Vagina (tissue), 2 donors: ENCODE data around the gene LRMDA. TPM values are rescaled to one million over a fixed set of nuclear protein-coding genes. Genes with fewer than 3 reads are reported as not detected.

Source experiments
- DNase-seq, 2 donors: peaks; one replicate each; pipeline ENCODE4 v3.0.0-alpha.2; 2017; ENCODE audit errors: extremely low spot score in 2 of 2
- H3K27ac ChIP-seq: fragments of 200-600 bp; sonication (generic); one replicate; pipeline ENCODE4 v1.5.1; 2019
- H3K27me3 ChIP-seq: fragments of 200-600 bp; sonication (generic); one replicate; pipeline ENCODE4 v1.5.1; 2019
- H3K36me3 ChIP-seq, 2 donors: fragments of 200-600 bp; sonication (generic); one replicate each; pipeline ENCODE4 v1.5.1; 2017 to 2019
- H3K4me1 ChIP-seq: fragments of 200-600 bp; sonication (generic); one replicate; pipeline ENCODE4 v1.5.1; 2019
- H3K4me3 ChIP-seq, 2 donors: fragments of 200-600 bp; sonication (generic); 1 replicate in 1 of 2; 2 replicates in 1 of 2; pipeline ENCODE4 v1.5.1; 2016 to 2019
- H3K9me3 ChIP-seq: fragments of 200-600 bp; sonication (generic); one replicate; pipeline ENCODE4 v1.5.1; 2019
- POLR2A ChIP-seq, 2 donors: fragments of 450-650 bp; IDR thresholded peaks; one replicate each; pipeline ENCODE4 v1.6.1; 2017; ENCODE audit warnings: antibody characterized with exemption in 2 of 2, mild to moderate bottlenecking in 2 of 2, moderate library complexity in 2 of 2
- POLR2AphosphoS5 ChIP-seq, 2 donors: sonication (generic); formaldehyde crosslinking; IDR thresholded peaks; one replicate each; pipeline ENCODE4 v1.9.0; 2017; ENCODE audit warnings: antibody characterized with exemption in 2 of 2, mild to moderate bottlenecking in 2 of 2, low read depth in 1 of 2; ENCODE audit not compliant: insufficient read depth in 1 of 2
- intact Hi-C: fragments of 100-400 bp; cut with DNase I; formaldehyde crosslinking; loops from one replicate; pipeline ENCODE4 v1.15.1; 2023
- total RNA-seq: library from RNA; depleted of rRNA; stranded (reverse); fragments of >200 nt; gene quantifications from one replicate; pipeline ENCODE4 v1.2.3, GENCODE V29; 2016
- TF ChIP-seq, protein P1 (sequence below), 3 experiments: fragments of 450-650 bp in 2 of 3; fragments of 200-600 bp in 1 of 3; sonication (generic) in 1 of 3; IDR thresholded peaks; one replicate each; pipeline ENCODE4 v1.5.1; 2017 to 2019; ENCODE audit warnings: antibody characterized with exemption in 3 of 3, mild to moderate bottlenecking in 2 of 3, moderate library complexity in 2 of 3

Gene LRMDA
- total RNA-seq, 1 donor from 2014 or later, result 22.6 TPM

- no peak overlapping the region for H3K4me3 ChIP-seq
- H3K36me3 ChIP-seq, result no peaks in the 10 kb centered on the region
- no peak overlapping the region for H3K27ac ChIP-seq
- no peaks in the 10 kb centered on the region for H3K9me3 ChIP-seq
- H3K27me3 ChIP-seq, result no peaks in the 10 kb centered on the region
- H3K4me1 ChIP-seq, result peaks cover 14% of the 10 kb centered on the region
- no peak for DNase-seq
- intact Hi-C loops, result loop anchor here (10.0 kb wide), 1 partner anchor 116 kb away; no protein-coding TSS in a partner anchor
- no peak for TF ChIP-seq POLR2A (IDR thresholded peaks at IDR 0.05)
- TF ChIP-seq POLR2AphosphoS5 (IDR thresholded peaks at IDR 0.05; ENCODE audit: insufficient read depth in 1 of 2, low read depth in 1 of 2), result no peak
- TF ChIP-seq, protein P1, sequence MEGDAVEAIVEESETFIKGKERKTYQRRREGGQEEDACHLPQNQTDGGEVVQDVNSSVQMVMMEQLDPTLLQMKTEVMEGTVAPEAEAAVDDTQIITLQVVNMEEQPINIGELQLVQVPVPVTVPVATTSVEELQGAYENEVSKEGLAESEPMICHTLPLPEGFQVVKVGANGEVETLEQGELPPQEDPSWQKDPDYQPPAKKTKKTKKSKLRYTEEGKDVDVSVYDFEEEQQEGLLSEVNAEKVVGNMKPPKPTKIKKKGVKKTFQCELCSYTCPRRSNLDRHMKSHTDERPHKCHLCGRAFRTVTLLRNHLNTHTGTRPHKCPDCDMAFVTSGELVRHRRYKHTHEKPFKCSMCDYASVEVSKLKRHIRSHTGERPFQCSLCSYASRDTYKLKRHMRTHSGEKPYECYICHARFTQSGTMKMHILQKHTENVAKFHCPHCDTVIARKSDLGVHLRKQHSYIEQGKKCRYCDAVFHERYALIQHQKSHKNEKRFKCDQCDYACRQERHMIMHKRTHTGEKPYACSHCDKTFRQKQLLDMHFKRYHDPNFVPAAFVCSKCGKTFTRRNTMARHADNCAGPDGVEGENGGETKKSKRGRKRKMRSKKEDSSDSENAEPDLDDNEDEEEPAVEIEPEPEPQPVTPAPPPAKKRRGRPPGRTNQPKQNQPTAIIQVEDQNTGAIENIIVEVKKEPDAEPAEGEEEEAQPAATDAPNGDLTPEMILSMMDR (IDR thresholded peaks at IDR 0.05), result no peak
Observed at GRCh38 chr10:75650648-75651047, 219.2 kb downstream of the LRMDA start.

GRCh38 chr10:75651417-75651816 is 220.0 kb downstream of the LRMDA start:
- DNase-seq, result no peak
- intact Hi-C loops, result loop anchor here (10.0 kb wide), 1 partner anchor 117 kb away; no protein-coding TSS in a partner anchor
- H3K9me3 ChIP-seq, result no peaks in the 10 kb centered on the region
- H3K4me3 ChIP-seq, result no peak overlapping the region
- TF ChIP-seq, protein P1 (IDR thresholded peaks at IDR 0.05), result no peak
- TF ChIP-seq POLR2AphosphoS5 (IDR thresholded peaks at IDR 0.05; ENCODE audit: insufficient read depth in 1 of 2, low read depth in 1 of 2) (no peak), POLR2A (IDR thresholded peaks at IDR 0.05) (no peak)
- H3K4me1 ChIP-seq, result peaks cover 22% of the 10 kb centered on the region
- no peaks in the 10 kb centered on the region for H3K36me3 ChIP-seq
- H3K27ac ChIP-seq, result no peak overlapping the region
- H3K27me3 ChIP-seq, result no peaks in the 10 kb centered on the region

- no peaks in the 10 kb centered on the region for H3K9me3 ChIP-seq
- DNase-seq, result no peak
- TF ChIP-seq POLR2AphosphoS5 (IDR thresholded peaks at IDR 0.05; ENCODE audit: insufficient read depth in 1 of 2, low read depth in 1 of 2) (no peak), POLR2A (IDR thresholded peaks at IDR 0.05) (no peak)
- TF ChIP-seq, protein P1 (IDR thresholded peaks at IDR 0.05), result no peak
- H3K36me3 ChIP-seq, result no peaks in the 10 kb centered on the region
- H3K27ac ChIP-seq, result no peak overlapping the region
- H3K4me3 ChIP-seq, result no peak overlapping the region
- intact Hi-C loops, result loop anchor here (10.0 kb wide), 1 partner anchor 117 kb away; no protein-coding TSS in a partner anchor
- H3K27me3 ChIP-seq, result no peaks in the 10 kb centered on the region
- peaks cover 26% of the 10 kb centered on the region for H3K4me1 ChIP-seq
Observed at GRCh38 chr10:75652146-75652740, 220.8 kb downstream of the LRMDA start.

- intact Hi-C loops, result loop anchor here (10.0 kb wide), 1 partner anchor 119 kb away; no protein-coding TSS in a partner anchor
- Histone ChIP-seq H3K27me3 (no peaks in the 10 kb centered on the region), H3K36me3 (no peaks in the 10 kb centered on the region), H3K27ac (no peak overlapping the region), H3K4me1 (peaks cover 26% of the 10 kb centered on the region), H3K9me3 (no peaks in the 10 kb centered on the region), H3K4me3 (no peak overlapping the region)
- no peak for TF ChIP-seq POLR2AphosphoS5 (IDR thresholded peaks at IDR 0.05; ENCODE audit: insufficient read depth in 1 of 2, low read depth in 1 of 2)
- TF ChIP-seq, protein P1 (IDR thresholded peaks at IDR 0.05), result no peak
- TF ChIP-seq POLR2A (IDR thresholded peaks at IDR 0.05), result no peak
- DNase-seq, result no peak
Observed at GRCh38 chr10:75653761-75654160, 222.3 kb downstream of the LRMDA start.

- intact Hi-C loops, result loop anchor here (10.0 kb wide), 1 partner anchor 119 kb away; no protein-coding TSS in a partner anchor
- H3K4me3 ChIP-seq, result no peak overlapping the region
- DNase-seq, result no peak
- H3K36me3 ChIP-seq, result no peaks in the 10 kb centered on the region
- TF ChIP-seq POLR2A (IDR thresholded peaks at IDR 0.05) (no peak), POLR2AphosphoS5 (IDR thresholded peaks at IDR 0.05; ENCODE audit: insufficient read depth in 1 of 2, low read depth in 1 of 2) (no peak)
- TF ChIP-seq, protein P1 (IDR thresholded peaks at IDR 0.05), result no peak
- no peaks in the 10 kb centered on the region for H3K27me3 ChIP-seq
- no peak overlapping the region for H3K27ac ChIP-seq
- H3K9me3 ChIP-seq, result no peaks in the 10 kb centered on the region
- peaks cover 26% of the 10 kb centered on the region for H3K4me1 ChIP-seq
Observed at GRCh38 chr10:75654171-75654771, 222.8 kb downstream of the LRMDA start.
